HG03439 (cell line): ENCODE measurements around the gene ZNF408.

Source experiments
- ATAC-seq: cut with Tn5 transposase; IDR thresholded peaks from one replicate; pipeline ENCODE4 v1.9.1; 2021; ENCODE audit warnings: mild to moderate bottlenecking, moderate library complexity; ENCODE audit not compliant: unreplicated experiment

Gene ZNF408

DNA sequence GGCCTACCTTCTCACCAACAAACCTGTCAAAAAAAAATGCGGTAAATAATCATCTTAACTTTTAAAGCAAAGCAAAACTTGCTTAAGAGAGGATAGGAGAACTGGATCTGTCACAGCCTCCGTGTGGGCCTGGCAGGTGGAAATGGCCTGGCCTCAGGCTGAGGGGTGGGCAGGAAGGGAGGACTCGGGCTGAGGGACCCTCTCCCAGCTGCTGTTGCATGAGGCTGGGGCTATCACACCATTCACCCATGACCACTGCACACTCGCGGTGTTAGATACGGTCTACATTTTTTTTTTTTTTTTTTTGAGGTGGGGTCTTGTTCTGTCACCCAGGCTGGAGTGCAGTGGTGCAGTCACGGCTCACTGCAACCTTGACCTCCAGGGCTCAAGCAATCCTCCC, 24.9 kb upstream of the ZNF408 start:
- ATAC-seq, result no peak

DNA sequence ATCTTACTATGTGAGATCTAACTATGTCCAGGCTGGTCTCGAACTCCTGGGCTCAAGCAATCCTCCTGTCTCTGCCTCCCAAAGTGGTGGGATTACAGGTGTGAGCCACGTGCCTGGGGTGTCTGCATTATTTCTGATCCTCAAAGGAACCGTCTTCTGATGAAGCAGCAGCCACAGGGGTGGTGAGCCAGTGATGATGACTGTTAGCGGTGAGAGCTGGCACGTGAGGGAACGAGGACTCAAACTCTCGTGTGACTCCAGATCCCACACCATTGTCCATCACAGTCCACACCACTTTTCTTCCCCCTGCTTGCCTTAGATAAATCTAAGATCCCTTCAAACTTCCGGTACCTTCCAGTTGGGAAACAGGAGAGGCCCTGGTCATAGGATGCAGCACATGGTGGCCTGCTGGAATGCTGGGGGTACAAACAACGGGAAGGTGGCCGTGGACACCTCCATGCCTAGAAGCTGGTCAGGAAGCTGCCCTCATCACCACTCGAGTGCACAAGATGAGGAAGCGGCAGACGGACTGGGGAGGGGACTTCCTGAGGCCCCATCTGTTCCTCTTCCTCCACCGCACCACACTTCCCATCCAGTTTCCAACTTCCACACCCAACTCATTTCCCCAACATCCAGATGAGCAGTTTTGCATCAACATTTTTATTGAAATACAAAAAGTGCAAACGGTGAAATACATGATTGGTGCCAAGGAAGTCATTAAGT, 24.2 kb upstream of the ZNF408 start:
- ATAC-seq, result no peak

DNA sequence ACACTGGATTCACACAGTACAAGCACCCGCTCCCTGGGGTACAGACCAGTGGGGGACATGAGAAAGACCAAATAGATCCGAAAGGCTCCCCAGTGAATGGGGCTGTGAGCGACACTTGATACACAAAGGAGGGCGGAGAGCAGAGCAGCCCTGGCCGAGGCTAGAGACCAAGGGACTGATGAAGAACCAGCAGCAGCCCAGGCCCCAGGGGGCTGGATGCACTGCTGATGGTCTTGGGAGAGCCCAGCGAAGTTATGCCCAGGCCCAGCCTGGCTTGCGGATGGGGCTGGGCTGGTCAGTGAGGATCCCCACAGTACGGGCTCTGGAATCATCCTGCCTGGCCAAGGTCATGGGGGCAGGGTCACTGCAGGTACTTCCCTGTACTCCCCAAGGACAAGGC, 23.7 kb upstream of the ZNF408 start:
- ATAC-seq, result no peak

DNA sequence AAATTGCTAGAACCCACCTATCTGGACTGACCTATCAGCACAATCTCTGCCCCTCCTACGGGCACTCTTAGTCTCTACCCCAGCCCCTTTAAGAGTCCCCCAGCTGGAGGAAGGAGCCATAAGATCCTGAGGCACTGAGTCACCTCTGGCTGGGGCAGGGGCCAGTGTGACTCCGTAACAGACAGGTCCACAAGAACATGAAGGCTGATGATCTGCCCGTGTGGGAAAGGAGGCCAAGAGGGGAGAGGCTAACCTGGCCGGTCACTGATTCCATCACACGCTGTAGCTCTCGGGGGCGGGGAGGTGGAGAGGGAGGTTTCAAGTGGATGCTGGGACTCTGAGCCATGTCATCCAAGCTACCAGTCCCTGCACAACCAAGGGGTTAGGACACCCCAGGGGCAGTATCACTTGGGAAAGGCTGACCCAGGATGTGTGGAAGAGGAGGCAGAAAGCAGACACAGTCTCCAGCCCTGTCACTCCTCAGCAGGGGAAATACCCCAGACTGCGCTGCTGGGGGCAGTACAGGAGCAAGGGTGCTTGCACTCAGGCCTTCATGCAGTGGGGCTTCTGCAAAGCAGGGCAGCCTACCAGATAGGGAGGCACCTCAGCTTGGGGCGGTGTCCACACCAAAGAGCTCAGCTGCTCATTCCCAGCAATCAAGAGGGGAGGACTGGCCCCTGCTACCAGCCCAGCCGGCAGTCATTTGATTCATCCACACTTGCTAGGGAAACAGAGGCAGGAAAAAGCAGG, 22.7 kb upstream of the ZNF408 start:
- no peak for ATAC-seq

DNA sequence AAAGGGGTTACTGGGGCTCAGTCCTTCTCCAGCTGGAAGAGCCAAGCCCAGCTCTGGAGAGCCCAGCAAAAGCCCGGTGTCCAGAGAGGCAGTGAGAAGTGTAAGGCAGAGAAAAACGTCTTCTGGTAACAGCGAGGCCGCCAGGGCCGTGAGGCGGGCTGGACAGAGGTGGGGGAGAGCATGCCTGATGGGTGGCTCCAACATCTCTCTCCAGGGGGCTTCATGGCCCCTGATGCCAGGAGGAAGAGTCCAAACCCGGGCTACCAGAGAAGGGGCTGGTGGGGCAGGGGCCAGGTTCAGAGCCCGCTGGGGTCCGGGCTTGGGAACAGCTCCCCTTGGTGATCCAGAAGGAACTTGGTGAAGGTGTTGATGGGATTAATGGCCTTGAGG, 22.1 kb upstream of the ZNF408 start:
- no peak for ATAC-seq

DNA sequence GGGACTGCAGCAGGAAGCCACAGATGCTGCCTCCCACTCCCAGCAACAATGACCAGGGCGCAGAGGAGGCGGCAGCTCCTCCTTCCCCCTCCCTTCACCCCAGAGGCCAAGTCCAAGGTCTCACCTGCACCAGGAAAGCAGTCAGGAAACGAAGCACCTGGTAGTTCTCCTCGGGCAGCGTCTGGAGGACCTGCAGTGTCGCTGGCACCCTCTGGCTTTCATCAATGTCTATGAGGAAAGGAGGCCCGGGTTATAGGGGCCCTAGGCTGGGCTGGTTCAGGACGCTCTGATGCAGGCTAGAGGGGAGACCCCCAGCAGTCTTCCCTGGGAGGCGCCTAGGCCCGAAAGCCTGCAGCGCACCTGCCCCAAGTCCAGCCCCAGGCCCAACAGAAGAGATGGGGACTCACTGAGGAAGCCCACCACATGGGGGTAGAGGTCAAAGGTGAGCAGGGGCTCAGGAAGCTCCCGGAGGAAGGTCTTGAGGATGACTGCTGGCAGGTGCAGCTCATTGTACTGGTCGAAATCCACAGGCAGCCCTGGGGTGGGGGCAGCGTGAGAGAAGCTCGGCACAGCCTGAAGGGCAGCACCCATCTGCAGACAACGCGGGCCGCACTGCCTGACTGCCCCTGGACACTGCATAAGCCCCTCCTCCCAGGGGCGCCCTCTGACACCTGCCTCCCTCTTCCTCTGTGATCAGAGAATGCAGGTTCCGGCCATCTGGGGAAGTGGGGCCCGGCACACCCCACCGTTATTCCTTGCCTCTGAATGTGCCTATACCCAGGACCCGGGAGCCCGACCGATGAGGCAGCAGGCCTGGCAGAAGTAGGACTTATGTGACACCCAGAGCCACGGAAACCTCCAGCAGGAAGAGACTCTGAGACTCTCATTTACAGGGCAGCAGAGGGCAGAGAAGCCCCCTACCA, 21.3 kb upstream of the ZNF408 start:
- ATAC-seq, result no peak

DNA sequence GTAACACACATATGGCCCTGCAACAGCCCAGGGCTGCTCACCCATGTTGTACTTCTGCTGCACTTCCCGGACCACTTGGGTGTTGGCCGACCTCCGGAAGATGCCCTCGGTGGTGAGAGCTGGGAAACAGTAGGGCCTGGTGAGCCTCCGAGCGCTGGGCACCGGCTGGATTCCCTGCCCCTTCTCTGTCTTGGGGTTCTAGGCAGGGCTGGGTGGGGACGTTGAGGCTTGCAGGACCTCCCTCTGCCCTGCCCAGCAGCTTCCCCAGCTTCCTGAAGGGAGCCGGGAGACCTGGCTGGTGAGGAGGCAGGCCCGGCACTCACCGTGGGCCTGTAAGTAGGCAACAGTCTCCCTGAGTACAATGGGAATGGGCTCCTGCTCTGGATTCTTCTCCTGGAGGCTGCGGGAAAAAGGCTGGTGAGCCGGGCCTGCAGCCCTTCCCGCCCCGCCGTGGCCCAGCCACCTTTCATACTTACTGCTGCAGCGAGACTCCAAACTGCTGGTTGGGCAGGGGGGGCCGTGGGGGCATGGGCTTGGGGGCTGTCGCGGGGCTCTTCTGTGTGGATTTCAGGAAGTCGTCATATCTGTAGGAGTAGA, 20.6 kb upstream of the ZNF408 start:
- no peak for ATAC-seq

DNA sequence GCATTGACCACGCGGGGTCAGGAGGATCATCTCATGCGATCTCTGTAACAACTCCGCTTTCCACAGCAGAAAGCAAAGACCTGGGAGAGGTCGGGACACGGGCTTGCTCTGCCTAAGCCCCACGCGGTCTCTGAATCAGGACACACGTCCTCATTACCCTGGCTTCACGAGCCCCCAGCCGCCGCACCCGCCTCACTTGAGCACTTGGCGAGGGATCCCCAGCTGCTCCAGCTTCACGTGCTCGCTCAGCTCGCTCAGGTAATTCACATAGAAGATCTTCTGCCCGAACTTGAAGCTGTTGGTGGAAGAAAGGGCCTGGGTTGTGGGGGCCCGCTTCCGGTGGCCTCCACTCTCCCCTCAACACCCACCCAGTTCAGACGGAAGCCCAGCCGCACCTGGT, 20.0 kb upstream of the ZNF408 start:
- no peak for ATAC-seq

DNA sequence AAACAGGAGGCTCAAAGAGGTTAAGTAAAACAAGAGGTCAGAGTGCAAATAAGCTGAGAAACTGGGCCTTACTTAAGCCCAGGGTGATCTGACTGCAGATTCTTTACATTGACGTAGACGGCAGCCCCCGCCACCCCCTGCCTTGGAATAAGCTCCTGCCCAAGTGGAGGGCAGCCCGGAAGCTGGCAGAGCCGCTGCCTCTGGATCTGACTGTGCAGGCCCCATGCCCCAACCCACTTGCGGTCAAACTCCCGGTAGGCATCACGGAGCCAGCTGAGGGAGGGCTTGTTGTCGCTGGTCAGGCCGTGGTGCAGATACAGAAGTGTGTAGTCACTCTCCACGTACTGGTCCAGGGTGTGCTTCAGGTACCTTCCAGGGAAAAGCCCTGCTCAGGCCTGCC, 19.0 kb upstream of the ZNF408 start:
- no peak for ATAC-seq

DNA sequence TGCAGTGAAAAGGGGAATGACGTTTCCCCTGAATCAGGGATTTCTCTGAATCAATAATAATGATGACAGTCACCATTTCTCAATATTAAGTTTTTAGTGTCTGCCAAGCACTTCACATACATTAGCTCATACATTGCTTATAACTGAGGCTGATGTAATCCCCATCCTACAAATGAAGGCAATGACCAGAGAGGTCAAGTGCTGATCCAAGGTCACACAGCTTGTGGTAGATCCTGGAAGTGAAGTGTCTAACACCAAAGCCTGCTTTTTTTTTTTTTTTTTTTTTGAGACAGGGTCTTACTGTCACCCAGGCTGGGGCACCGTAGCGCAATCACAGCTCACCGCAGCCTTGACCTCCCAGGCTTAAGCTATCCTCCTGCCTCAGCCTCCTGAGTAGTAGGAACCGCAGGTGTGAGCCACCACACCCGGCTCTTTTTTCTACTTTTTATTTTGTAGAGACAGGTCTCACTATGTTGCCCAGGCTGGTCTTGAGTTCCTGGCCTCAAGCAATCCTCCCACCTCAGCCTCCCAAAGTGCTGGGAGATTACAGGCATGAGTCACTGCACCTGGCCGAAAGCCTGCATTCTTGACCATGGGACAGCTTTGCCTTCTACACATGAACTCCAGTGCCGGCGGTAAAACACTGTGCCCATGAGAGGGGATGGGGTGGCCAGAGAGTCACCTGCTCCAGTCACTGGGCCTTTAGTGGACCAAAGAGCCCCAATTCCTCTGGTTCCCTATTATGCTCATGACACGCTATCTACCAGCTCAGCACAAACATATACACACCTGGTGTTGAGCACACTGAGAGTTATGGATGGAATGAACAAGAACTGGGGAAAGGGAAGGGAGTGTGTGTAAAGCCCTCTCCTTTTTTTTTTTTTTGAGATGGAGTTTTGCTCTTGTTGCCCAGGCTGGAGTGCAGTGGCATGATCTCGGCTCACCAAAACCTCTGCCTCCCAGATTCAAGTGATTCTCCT, 17.8 kb upstream of the ZNF408 start:
- ATAC-seq, result no peak

DNA sequence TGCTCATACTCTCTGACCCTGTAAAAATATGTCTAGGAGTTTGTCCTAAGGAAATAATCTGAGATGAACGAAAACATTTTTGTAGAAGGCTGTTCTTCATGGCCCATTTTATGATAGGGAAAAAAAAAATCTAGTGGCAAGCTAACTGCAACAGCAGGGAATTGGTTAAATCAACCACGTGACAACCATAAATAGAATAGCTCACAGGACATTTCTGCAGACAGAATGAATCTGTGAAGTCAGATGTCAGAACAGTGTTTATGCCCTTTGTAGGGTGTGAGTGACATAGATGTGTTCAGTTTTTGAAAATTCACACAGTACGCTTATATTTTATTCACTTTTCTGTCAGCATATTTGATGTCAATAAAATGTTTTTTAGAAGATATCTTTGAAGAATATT, 16.5 kb upstream of the ZNF408 start:
- ATAC-seq, result no peak

DNA sequence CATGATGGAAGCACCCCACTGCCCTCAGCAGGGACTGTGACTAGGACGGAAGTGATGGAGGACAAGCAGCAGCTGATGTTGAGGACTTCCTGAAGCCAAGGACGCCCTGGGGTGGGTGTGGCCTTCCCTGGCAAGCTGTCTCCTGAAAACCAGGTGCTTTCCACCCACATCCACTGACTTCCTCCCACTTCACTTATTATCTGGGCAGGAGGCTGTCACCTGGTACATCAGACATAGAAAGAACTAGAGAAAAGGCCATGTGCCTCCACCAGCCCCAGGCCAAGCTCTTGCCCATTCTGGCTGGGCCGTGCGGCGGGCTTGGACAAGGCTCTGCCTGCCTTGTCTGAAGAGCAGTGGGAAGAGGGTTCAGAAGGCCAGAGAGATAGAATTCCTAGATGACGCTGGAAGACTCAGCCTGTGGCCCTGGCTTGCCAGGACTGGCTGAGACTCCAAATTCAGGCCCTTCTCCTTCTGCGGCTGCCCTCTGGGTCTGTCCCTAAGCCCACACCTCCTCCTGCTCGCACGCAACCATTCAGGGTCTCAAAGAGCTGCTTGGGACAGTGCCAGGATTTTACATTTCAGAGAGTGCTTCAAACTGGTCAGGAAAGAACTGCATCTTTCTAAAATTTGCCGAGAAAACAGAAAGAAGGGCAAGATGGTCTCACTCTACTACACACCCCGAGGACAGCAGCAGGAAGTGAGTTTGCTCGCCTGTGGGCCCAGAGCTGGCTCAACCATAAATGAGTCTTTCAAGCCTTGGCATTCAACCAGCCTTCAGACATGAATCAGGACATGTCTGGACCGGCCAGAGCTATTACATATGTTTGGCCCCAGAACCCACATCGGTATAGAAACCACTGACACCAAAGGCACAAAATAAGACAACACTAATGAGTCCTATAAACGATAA, 13.7 kb upstream of the ZNF408 start:
- no peak for ATAC-seq

DNA sequence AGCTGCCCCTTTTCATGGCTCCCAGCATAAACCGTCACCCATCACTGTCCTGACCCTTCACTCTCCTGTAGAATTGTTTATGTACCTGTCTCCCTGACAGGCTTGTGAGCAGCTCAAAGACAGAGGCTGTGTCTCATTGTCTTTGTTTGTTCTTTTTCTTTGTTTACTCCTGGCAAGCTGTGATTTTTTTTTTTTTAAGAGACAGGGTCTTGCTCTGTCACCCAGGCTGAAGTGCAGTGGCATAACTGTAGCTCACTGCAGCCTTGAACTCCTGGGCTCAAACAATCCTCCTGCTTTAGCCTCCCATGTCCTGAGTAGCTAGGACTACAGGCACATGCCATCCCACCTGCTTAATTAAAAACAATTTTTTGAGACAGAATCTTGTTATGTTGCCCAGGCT, 10.1 kb upstream of the ZNF408 start:
- no peak for ATAC-seq

DNA sequence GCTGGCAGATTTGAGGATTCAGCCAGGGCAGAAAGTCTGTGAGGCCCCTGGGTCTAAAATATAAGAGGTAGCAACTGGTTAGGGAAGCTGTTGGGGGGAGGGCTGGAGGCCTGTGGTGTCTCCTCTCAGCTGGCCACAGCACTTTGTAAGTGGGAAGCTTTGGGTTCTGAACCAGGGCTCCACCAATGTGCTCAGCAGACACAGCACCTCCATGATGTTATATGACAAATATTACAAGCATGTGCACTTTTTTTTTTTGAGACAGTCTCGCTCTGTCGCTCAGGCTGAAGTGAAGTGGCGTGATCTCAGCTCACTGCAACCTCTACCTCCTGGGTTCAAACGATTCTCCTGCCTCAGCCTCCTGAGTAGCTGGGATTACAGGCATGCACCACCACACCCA, 8.4 kb upstream of the ZNF408 start:
- no peak for ATAC-seq

DNA sequence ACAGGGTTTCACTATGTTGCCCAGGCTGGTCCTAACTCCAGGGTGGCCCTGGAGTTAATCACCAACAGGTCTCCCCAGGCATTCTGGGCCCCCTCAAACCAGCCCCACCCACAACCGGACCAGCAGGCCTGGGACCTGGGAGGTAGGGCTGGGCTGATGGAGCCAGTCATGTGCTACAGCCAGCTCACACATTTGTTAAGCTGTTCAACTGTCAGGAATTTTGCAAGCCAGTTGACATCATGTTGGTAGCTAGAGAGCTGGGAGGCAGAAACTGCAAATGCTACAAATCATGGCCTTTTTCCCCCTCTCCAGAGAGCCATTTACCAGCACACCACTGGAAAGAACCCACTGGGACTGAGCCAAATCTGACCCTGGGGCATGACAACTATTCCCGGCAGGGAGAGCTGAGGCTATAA, 7.2 kb upstream of the ZNF408 start:
- ATAC-seq, result no peak

DNA sequence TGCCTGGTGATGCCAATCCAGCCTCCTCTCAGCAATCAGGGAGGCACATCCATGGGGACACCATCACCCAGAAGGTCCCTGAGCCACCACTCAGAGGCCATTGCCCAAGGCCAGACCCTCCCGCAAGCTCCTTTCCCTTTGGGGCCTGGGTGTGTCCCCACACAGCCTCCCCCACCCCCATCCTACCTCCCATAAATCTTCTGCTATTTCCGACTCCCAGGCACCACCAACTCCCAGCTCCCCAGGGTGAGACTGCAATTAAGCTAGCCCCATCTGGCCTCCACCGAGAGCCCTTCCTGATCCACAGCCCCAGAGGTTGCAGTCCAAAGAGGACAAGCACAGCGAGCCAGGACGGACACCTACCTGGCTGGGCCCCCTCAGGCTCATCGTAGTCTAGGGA, 6.8 kb upstream of the ZNF408 start:
- ATAC-seq, result no peak

DNA sequence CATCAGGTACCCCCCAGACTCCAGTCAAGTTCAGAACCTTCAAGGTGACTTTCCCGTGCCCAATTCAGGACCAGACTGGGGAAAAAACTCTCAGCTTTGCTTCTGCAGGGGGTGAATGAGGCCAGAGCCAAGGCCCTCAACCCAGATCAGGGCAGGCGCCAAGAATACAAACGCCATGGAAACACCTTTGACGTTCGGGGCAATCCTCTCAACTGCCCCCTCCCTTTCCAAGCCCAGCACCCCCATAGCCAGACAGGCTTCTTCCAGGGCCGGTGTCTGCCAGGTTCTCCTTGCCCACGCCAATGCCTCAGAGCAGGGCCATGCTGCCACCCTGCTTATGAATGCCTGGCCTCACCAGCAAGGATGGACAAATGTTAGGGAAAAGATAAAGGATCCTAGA, 6.2 kb upstream of the ZNF408 start:
- ATAC-seq, result no peak

DNA sequence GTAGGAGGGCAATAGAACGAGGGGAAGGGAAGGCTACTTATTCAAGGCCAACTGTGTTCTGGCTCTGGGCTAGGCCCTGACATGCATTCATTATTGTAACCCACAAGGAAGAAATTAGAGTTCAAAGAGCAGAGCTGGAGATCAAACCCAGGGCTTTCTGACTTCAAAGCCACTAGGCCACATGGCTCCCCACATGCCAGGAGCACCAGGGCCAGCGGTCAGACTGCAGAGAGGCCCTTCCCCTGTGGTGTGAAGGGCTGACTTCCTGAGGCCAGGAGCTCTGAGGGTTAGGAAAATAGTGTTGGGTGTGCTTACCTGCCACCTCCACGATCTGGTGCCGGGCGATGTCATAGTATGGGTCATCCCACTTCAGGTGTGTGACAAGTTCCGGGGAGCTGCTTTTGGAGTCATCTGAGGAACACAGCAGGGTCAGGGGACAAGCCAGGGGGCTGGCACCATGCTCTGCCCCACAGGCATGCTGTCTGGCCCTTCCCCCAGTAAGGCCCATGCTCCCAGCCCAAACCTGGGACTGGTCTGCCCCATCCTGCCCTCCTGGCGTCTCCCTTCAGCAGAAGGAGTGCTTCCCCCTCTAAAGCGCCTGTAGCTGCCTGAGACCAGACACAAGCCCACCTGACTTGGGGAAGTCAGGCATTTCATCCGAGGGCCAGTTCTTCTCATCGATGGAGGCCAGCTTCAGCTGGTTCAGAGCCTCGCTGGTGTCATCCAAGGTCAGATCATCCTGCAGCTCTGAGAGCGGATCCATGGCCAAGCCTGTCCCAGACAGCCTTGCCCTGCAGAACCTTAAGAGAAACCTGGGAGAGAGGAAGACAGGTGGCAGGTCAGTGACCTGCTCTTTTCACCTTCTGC, 5.3 kb upstream of the ZNF408 start:
- ATAC-seq, result no peak
